ENCODE results near the gene KIR3DL2.

KIR3DL2 gene

GRCh38 chr19:54883228-54883627 lies 33.0 kb downstream of the KIR3DL2 start:
- Histone ChIP-seq H3K27ac (ENCODE audit: low read length, poor library complexity, severe bottlenecking) (no peak overlapping the region), H3K27me3 (ENCODE audit: control insufficient read depth in 1 of 2, insufficient read depth in 1 of 2, low read length in 2 of 2) (no peaks in the 10 kb centered on the region), H3K4me1 (ENCODE audit: control insufficient read depth, insufficient read depth, low read depth, low read length) (no peaks in the 10 kb centered on the region), H3K4me2 (ENCODE audit: low read length, poor library complexity, severe bottlenecking) (no peak overlapping the region), H3K9ac (ENCODE audit: low read length) (no peak overlapping the region), H4K8ac (ENCODE audit: low read length) (no peak overlapping the region), H3K4ac (ENCODE audit: low read depth in 1 of 2, low read length in 2 of 2) (no peak overlapping the region), H3K36me3 (ENCODE audit: control insufficient read depth in 1 of 2, insufficient read depth in 2 of 2, low read depth in 1 of 2, low read length in 2 of 2) (no peaks in the 10 kb centered on the region), H4K91ac (ENCODE audit: low read length) (no peak overlapping the region), H3K18ac (ENCODE audit: low read depth in 1 of 2, low read length in 2 of 2) (no peak overlapping the region), H3K79me1 (replicated peaks; ENCODE audit: low read length, poor library complexity, severe bottlenecking) (no peaks in the 10 kb centered on the region), H3K9me3 (ENCODE audit: control insufficient read depth, low read length) (no peaks in the 10 kb centered on the region), H2AFZ (ENCODE audit: low read depth, low read length) (no peak overlapping the region), H3K4me3 (ENCODE audit: insufficient read depth in 1 of 2, low read depth in 1 of 2, low read length in 2 of 2) (no peak overlapping the region), H2BK15ac (ENCODE audit: low read depth, poor library complexity, severe bottlenecking) (no peak overlapping the region), H2BK5ac (ENCODE audit: low read depth, low read length, poor library complexity, severe bottlenecking) (no peak overlapping the region), H2BK12ac (ENCODE audit: low read length in 2 of 2) (no peak overlapping the region), H2AK5ac (ENCODE audit: low read length, severe bottlenecking) (no peak overlapping the region), H3K23ac (ENCODE audit: low read length in 2 of 2) (no peak overlapping the region), H3K14ac (ENCODE audit: low read length in 2 of 2) (no peak overlapping the region), H2BK120ac (ENCODE audit: low read depth, low read length) (no peak overlapping the region)
- 74% methylated on average over 9 of the region's 9 CpGs for WGBS
- no peak for DNase-seq

- Histone ChIP-seq H2BK12ac (ENCODE audit: low read length in 2 of 2) (no peak overlapping the region), H2AFZ (ENCODE audit: low read depth, low read length) (peak overlapping the region; percentile 4), H3K36me3 (ENCODE audit: control insufficient read depth in 1 of 2, insufficient read depth in 2 of 2, low read depth in 1 of 2, low read length in 2 of 2) (no peaks in the 10 kb centered on the region), H3K9ac (ENCODE audit: low read length) (no peak overlapping the region), H3K27me3 (ENCODE audit: control insufficient read depth in 1 of 2, insufficient read depth in 1 of 2, low read length in 2 of 2) (no peaks in the 10 kb centered on the region), H3K23ac (ENCODE audit: low read length in 2 of 2) (no peak overlapping the region), H3K18ac (ENCODE audit: low read depth in 1 of 2, low read length in 2 of 2) (no peak overlapping the region), H2BK120ac (ENCODE audit: low read depth, low read length) (no peak overlapping the region), H3K9me3 (ENCODE audit: control insufficient read depth, low read length) (no peaks in the 10 kb centered on the region), H4K8ac (ENCODE audit: low read length) (no peak overlapping the region), H3K4ac (ENCODE audit: low read depth in 1 of 2, low read length in 2 of 2) (no peak overlapping the region), H2BK5ac (ENCODE audit: low read depth, low read length, poor library complexity, severe bottlenecking) (no peak overlapping the region), H4K91ac (ENCODE audit: low read length) (no peak overlapping the region), H2BK15ac (ENCODE audit: low read depth, poor library complexity, severe bottlenecking) (no peak overlapping the region), H3K4me3 (ENCODE audit: insufficient read depth in 1 of 2, low read depth in 1 of 2, low read length in 2 of 2) (no peak overlapping the region), H3K4me1 (ENCODE audit: control insufficient read depth, insufficient read depth, low read depth, low read length) (no peaks in the 10 kb centered on the region), H3K14ac (ENCODE audit: low read length in 2 of 2) (no peak overlapping the region), H3K79me1 (replicated peaks; ENCODE audit: low read length, poor library complexity, severe bottlenecking) (no peaks in the 10 kb centered on the region), H3K27ac (ENCODE audit: low read length, poor library complexity, severe bottlenecking) (no peak overlapping the region), H3K4me2 (ENCODE audit: low read length, poor library complexity, severe bottlenecking) (no peak overlapping the region), H2AK5ac (ENCODE audit: low read length, severe bottlenecking) (no peak overlapping the region)
- WGBS = 92% methylated on average over 9 of the region's 10 CpGs
- no peak for DNase-seq
Observed at GRCh38 chr19:54888239-54888638, 38.0 kb downstream of the KIR3DL2 start.

- Histone ChIP-seq H3K23ac (ENCODE audit: low read length in 2 of 2) (no peak overlapping the region), H3K14ac (ENCODE audit: low read length in 2 of 2) (no peak overlapping the region), H2BK12ac (ENCODE audit: low read length in 2 of 2) (no peak overlapping the region), H2AK5ac (ENCODE audit: low read length, severe bottlenecking) (no peak overlapping the region), H2BK15ac (ENCODE audit: low read depth, poor library complexity, severe bottlenecking) (no peak overlapping the region), H3K4ac (ENCODE audit: low read depth in 1 of 2, low read length in 2 of 2) (no peak overlapping the region), H3K27ac (ENCODE audit: low read length, poor library complexity, severe bottlenecking) (no peak overlapping the region), H3K4me3 (ENCODE audit: insufficient read depth in 1 of 2, low read depth in 1 of 2, low read length in 2 of 2) (no peak overlapping the region), H3K9ac (ENCODE audit: low read length) (no peak overlapping the region), H3K18ac (ENCODE audit: low read depth in 1 of 2, low read length in 2 of 2) (no peak overlapping the region), H3K79me1 (replicated peaks; ENCODE audit: low read length, poor library complexity, severe bottlenecking) (no peaks in the 10 kb centered on the region), H3K27me3 (ENCODE audit: control insufficient read depth in 1 of 2, insufficient read depth in 1 of 2, low read length in 2 of 2) (no peaks in the 10 kb centered on the region), H3K4me1 (ENCODE audit: control insufficient read depth, insufficient read depth, low read depth, low read length) (no peaks in the 10 kb centered on the region), H2BK120ac (ENCODE audit: low read depth, low read length) (no peak overlapping the region), H4K91ac (ENCODE audit: low read length) (no peak overlapping the region), H2AFZ (ENCODE audit: low read depth, low read length) (no peak overlapping the region), H3K36me3 (ENCODE audit: control insufficient read depth in 1 of 2, insufficient read depth in 2 of 2, low read depth in 1 of 2, low read length in 2 of 2) (no peaks in the 10 kb centered on the region), H3K9me3 (ENCODE audit: control insufficient read depth, low read length) (no peaks in the 10 kb centered on the region), H4K8ac (ENCODE audit: low read length) (no peak overlapping the region), H2BK5ac (ENCODE audit: low read depth, low read length, poor library complexity, severe bottlenecking) (no peak overlapping the region), H3K4me2 (ENCODE audit: low read length, poor library complexity, severe bottlenecking) (no peak overlapping the region)
- 80% methylated on average over 11 of the region's 11 CpGs for WGBS
- DNase-seq = no peak
Observed at GRCh38 chr19:54889566-54889965, 39.3 kb downstream of the KIR3DL2 start.

- H3K79me1 ChIP-seq (replicated peaks; ENCODE audit: low read length, poor library complexity, severe bottlenecking) = no peaks in the 10 kb centered on the region
- H2BK12ac ChIP-seq (ENCODE audit: low read length in 2 of 2) = no peak overlapping the region
- DNase-seq = no peak
- H3K9me3 ChIP-seq (ENCODE audit: control insufficient read depth, low read length) = no peaks in the 10 kb centered on the region
- no peak overlapping the region for H2AFZ ChIP-seq (ENCODE audit: low read depth, low read length)
- no peak overlapping the region for H3K4me2 ChIP-seq (ENCODE audit: low read length, poor library complexity, severe bottlenecking)
- no peak overlapping the region for H3K27ac ChIP-seq (ENCODE audit: low read length, poor library complexity, severe bottlenecking)
- H3K36me3 ChIP-seq (ENCODE audit: control insufficient read depth in 1 of 2, insufficient read depth in 2 of 2, low read depth in 1 of 2, low read length in 2 of 2) = no peaks in the 10 kb centered on the region
- no peak overlapping the region for H3K9ac ChIP-seq (ENCODE audit: low read length)
- no peak overlapping the region for H3K23ac ChIP-seq (ENCODE audit: low read length in 2 of 2)
- H3K4me1 ChIP-seq (ENCODE audit: control insufficient read depth, insufficient read depth, low read depth, low read length) = no peaks in the 10 kb centered on the region
- no peaks in the 10 kb centered on the region for H3K27me3 ChIP-seq (ENCODE audit: control insufficient read depth in 1 of 2, insufficient read depth in 1 of 2, low read length in 2 of 2)
- no peak overlapping the region for H2AK5ac ChIP-seq (ENCODE audit: low read length, severe bottlenecking)
- no peak overlapping the region for H4K91ac ChIP-seq (ENCODE audit: low read length)
- no peak overlapping the region for H3K4ac ChIP-seq (ENCODE audit: low read depth in 1 of 2, low read length in 2 of 2)
- no peak overlapping the region for H3K18ac ChIP-seq (ENCODE audit: low read depth in 1 of 2, low read length in 2 of 2)
- no peak overlapping the region for H2BK5ac ChIP-seq (ENCODE audit: low read depth, low read length, poor library complexity, severe bottlenecking)
- no peak overlapping the region for H4K8ac ChIP-seq (ENCODE audit: low read length)
- no peak overlapping the region for H2BK15ac ChIP-seq (ENCODE audit: low read depth, poor library complexity, severe bottlenecking)
- H2BK120ac ChIP-seq (ENCODE audit: low read depth, low read length) = no peak overlapping the region
- H3K14ac ChIP-seq (ENCODE audit: low read length in 2 of 2) = no peak overlapping the region
- 33% methylated on average over 6 of the region's 7 CpGs for WGBS
- no peak overlapping the region for H3K4me3 ChIP-seq (ENCODE audit: insufficient read depth in 1 of 2, low read depth in 1 of 2, low read length in 2 of 2)
Observed at GRCh38 chr19:54893406-54893805, 43.2 kb downstream of the KIR3DL2 start.

All from mesenchymal stem cell (in vitro differentiated cells and primary cell).